B cell (primary cell): ENCODE data around the gene KIAA0319L.

Experiments used
- CTCF ChIP-seq: fragments of 200-600 bp; IDR thresholded peaks from one replicate; pipeline ENCODE4 v1.8.0; 2022; ENCODE audit warnings: antibody characterized with exemption, mild to moderate bottlenecking
- EZH2 ChIP-seq: IDR thresholded peaks from 2 replicates; pipeline ENCODE4 v1.6.1; 2012; ENCODE audit warnings: borderline replicate concordance, low read depth, mild to moderate bottlenecking, moderate library complexity, low read length; ENCODE audit not compliant: insufficient read depth, poor library complexity, severe bottlenecking

- TF ChIP-seq CTCF (no peak), EZH2 (no peak)
Measured at GRCh38 chr1:35599411-35599810, 42.2 kb upstream of the KIAA0319L start.
